ENCODE results near the gene HSD11B1L.

GRCh38 chr19:5652261-5652660 lies 28.6 kb upstream of the HSD11B1L start:
- TF ChIP-seq CTCF (IDR thresholded peaks at IDR 0.05) (no peak), POLR2A (IDR thresholded peaks at IDR 0.05) (no peak)
